K562 (cell line): ENCODE results near the gene ILF2.

Source experiments
- EZH2 ChIP-seq: IDR thresholded peaks from 2 replicates; pipeline ENCODE4 v1.6.1; 2012; ENCODE audit warnings: low read depth, mild to moderate bottlenecking, inconsistent platforms, low read length, borderline replicate concordance
- HEY1 ChIP-seq: fragments of 250-450 bp; sonication (Bioruptor Pico); IDR thresholded peaks from 2 replicates; pipeline ENCODE4 v1.5.0; 2020; ENCODE audit warnings: mild to moderate bottlenecking, moderate library complexity, borderline replicate concordance
- POLR2A ChIP-seq: fragments of 450-650 bp; conservative IDR thresholded peaks from 2 replicates; pipeline ENCODE4 v1.6.1; 2016
- PRPF4 ChIP-seq: fragments of 200-400 bp; formaldehyde crosslinking; IDR thresholded peaks from one replicate; pipeline ENCODE4 v1.6.1; 2017; ENCODE audit warnings: low read length, low read depth, mild to moderate bottlenecking; ENCODE audit not compliant: insufficient read depth, poor library complexity, severe bottlenecking
- TBP ChIP-seq: optimal IDR thresholded peaks from 2 replicates; pipeline ENCODE3; 2011; ENCODE audit warnings: low read depth, low read length, improper control_type of control experiment
- ZNF146 ChIP-seq: IDR thresholded peaks from one replicate; pipeline ENCODE4 v1.6.1; 2018; ENCODE audit warnings: missing compliant biosample characterization; ENCODE audit not compliant: unreplicated experiment
- TF ChIP-seq, protein P1 (sequence below): sonication (generic); formaldehyde crosslinking; IDR thresholded peaks from 2 replicates; pipeline ENCODE4 v1.8.1; 2023; ENCODE audit warnings: mild to moderate bottlenecking, missing genetic modification reagents
- TF ChIP-seq, protein P2 (sequence below), 3 experiments: IDR thresholded peaks in 2 of 3; conservative IDR thresholded peaks in 1 of 3; 2 replicates each; pipeline ENCODE4 v1.5.1; 2011 to 2012; ENCODE audit warnings: low read length in 3 of 3, mild to moderate bottlenecking in 3 of 3, control low read depth in 2 of 3, improper control_type of control experiment in 1 of 3, inconsistent platforms in 1 of 3, low read depth in 1 of 3, mixed read lengths in 1 of 3, moderate library complexity in 1 of 3; ENCODE audit not compliant: insufficient read depth in 2 of 3
- TF ChIP-seq, protein P3 (sequence below): fragments of 150-350 bp; conservative IDR thresholded peaks from 2 replicates; pipeline ENCODE4 v1.6.1; 2014; ENCODE audit warnings: low read length

DNA sequence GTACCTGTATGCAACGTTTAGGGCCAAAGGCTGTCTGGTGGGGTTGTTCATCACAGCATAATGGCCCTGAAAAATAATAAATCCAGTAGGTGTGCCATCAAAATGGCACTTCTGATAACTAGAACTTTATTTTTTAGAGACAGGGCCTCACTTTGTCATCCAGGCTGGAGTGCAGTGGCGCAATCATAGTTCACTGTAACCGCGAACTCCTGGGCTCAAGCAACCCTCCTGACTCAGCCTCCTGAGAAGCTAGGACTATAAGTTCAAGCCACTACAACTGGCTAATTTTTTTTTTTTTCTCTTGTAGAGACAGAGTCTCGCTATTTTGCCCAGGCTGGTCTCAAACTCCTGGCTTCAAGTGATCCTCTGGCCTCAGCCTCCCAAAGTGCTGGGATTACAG is 7.6 kb downstream of the ILF2 start:
- TF ChIP-seq ZNF146 (CRISPR knock-in tag) (no peak), EZH2 (no peak), HEY1 (CRISPR knock-in tag) (no peak), PRPF4 (no peak), POLR2A (no peak), TBP (no peak)
- TF ChIP-seq, protein P1, sequence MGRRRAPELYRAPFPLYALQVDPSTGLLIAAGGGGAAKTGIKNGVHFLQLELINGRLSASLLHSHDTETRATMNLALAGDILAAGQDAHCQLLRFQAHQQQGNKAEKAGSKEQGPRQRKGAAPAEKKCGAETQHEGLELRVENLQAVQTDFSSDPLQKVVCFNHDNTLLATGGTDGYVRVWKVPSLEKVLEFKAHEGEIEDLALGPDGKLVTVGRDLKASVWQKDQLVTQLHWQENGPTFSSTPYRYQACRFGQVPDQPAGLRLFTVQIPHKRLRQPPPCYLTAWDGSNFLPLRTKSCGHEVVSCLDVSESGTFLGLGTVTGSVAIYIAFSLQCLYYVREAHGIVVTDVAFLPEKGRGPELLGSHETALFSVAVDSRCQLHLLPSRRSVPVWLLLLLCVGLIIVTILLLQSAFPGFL (CRISPR knock-in tag) = no peak
- TF ChIP-seq, protein P2, sequence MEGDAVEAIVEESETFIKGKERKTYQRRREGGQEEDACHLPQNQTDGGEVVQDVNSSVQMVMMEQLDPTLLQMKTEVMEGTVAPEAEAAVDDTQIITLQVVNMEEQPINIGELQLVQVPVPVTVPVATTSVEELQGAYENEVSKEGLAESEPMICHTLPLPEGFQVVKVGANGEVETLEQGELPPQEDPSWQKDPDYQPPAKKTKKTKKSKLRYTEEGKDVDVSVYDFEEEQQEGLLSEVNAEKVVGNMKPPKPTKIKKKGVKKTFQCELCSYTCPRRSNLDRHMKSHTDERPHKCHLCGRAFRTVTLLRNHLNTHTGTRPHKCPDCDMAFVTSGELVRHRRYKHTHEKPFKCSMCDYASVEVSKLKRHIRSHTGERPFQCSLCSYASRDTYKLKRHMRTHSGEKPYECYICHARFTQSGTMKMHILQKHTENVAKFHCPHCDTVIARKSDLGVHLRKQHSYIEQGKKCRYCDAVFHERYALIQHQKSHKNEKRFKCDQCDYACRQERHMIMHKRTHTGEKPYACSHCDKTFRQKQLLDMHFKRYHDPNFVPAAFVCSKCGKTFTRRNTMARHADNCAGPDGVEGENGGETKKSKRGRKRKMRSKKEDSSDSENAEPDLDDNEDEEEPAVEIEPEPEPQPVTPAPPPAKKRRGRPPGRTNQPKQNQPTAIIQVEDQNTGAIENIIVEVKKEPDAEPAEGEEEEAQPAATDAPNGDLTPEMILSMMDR (IDR thresholded peaks at IDR 0.05 in 2 of 3, conservative IDR thresholded peaks at IDR 0.05 in 1 of 3; ENCODE audit: insufficient read depth in 2 of 3, low read depth in 1 of 3, low read length in 3 of 3) = no peak
- TF ChIP-seq, protein P3, sequence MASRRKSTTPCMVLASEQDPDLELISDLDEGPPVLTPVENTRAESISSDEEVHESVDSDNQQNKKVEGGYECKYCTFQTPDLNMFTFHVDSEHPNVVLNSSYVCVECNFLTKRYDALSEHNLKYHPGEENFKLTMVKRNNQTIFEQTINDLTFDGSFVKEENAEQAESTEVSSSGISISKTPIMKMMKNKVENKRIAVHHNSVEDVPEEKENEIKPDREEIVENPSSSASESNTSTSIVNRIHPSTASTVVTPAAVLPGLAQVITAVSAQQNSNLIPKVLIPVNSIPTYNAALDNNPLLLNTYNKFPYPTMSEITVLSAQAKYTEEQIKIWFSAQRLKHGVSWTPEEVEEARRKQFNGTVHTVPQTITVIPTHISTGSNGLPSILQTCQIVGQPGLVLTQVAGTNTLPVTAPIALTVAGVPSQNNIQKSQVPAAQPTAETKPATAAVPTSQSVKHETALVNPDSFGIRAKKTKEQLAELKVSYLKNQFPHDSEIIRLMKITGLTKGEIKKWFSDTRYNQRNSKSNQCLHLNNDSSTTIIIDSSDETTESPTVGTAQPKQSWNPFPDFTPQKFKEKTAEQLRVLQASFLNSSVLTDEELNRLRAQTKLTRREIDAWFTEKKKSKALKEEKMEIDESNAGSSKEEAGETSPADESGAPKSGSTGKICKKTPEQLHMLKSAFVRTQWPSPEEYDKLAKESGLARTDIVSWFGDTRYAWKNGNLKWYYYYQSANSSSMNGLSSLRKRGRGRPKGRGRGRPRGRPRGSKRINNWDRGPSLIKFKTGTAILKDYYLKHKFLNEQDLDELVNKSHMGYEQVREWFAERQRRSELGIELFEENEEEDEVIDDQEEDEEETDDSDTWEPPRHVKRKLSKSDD = no peak
